OCI-LY1 (cell line): ENCODE data around the gene AGAP3.

Experiments used
- EZH2 ChIP-seq: fragments of 200-600 bp; sonication (generic), shearing (Covaris generic); IDR thresholded peaks from 2 replicates; pipeline ENCODE4 v1.8.0; 2017; ENCODE audit warnings: borderline replicate concordance, mixed run types, mild to moderate bottlenecking, antibody characterized with exemption, low read length, moderate library complexity, mixed read lengths
- TF ChIP-seq, protein P1 (sequence below): fragments of 200-600 bp; sonication (generic), shearing (Covaris generic); IDR thresholded peaks from 2 replicates; pipeline ENCODE4 v1.5.1; 2017; ENCODE audit warnings: mild to moderate bottlenecking, antibody characterized with exemption, low read length, moderate library complexity, mixed read lengths

DNA sequence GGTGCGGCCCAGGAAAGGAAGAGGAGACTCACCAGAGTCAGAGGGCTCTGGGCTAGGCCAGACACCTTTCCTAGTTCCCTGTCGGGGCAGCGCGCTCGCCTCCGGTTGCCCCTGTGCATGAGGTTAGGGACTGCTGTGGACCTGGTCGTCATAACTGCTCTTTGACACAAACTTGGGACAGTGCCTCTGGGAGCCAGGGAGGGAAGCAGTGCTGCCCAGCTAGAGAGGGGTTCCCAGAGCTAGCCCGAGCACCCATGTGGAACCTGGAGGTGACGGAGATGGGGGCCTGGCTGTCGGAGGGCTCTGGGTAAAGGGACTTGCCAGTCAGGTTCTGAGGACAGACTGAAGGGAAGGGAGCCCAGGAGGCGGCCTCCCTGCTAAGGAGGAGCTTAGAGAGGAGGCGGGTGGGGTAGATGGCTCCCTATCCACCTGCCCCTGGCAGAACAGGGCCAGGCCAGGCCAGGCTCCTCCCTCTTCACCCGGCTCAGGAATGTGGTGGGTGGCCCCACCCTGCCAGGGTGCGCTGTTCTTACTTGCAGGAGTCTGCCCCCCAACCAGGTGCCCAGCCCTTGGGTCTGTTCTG lies 29.7 kb downstream of the AGAP3 start:
- TF ChIP-seq, protein P1, sequence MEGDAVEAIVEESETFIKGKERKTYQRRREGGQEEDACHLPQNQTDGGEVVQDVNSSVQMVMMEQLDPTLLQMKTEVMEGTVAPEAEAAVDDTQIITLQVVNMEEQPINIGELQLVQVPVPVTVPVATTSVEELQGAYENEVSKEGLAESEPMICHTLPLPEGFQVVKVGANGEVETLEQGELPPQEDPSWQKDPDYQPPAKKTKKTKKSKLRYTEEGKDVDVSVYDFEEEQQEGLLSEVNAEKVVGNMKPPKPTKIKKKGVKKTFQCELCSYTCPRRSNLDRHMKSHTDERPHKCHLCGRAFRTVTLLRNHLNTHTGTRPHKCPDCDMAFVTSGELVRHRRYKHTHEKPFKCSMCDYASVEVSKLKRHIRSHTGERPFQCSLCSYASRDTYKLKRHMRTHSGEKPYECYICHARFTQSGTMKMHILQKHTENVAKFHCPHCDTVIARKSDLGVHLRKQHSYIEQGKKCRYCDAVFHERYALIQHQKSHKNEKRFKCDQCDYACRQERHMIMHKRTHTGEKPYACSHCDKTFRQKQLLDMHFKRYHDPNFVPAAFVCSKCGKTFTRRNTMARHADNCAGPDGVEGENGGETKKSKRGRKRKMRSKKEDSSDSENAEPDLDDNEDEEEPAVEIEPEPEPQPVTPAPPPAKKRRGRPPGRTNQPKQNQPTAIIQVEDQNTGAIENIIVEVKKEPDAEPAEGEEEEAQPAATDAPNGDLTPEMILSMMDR = no peak
- TF ChIP-seq EZH2 = no peak
